SH-SY5Y (cell line): Measurements from ENCODE around the gene RETN.

ENCODE experiments used
- GATA2 ChIP-seq: IDR thresholded peaks from 2 replicates; pipeline ENCODE4 v1.6.1; 2011; ENCODE audit warnings: mild to moderate bottlenecking, low read depth, low read length
- GATA3 ChIP-seq: IDR thresholded peaks from 2 replicates; pipeline ENCODE4 v1.6.1; 2011; ENCODE audit warnings: low read depth, mild to moderate bottlenecking, low read length, moderate library complexity

RETN gene

GRCh38 chr19:7681340-7682174 lies 12.7 kb downstream of the RETN start:
- TF ChIP-seq GATA2 (no peak), GATA3 (no peak)

- no peak for TF ChIP-seq GATA3
- TF ChIP-seq GATA2 = no peak
These were observed 13.5 kb downstream of the RETN start for GRCh38 chr19:7682175-7682855.

GRCh38 chr19:7685546-7686445 lies 16.9 kb downstream of the RETN start:
- TF ChIP-seq GATA3 = no peak
- no peak for TF ChIP-seq GATA2

- TF ChIP-seq GATA2 = no peak
- TF ChIP-seq GATA3 = no peak
These were observed 18.3 kb downstream of the RETN start for GRCh38 chr19:7687177-7687576.

GRCh38 chr19:7689165-7689564 lies 20.3 kb downstream of the RETN start:
- no peak for TF ChIP-seq GATA2
- no peak for TF ChIP-seq GATA3

- TF ChIP-seq GATA2 = no peak
- no peak for TF ChIP-seq GATA3
These were observed 22.0 kb downstream of the RETN start for GRCh38 chr19:7690779-7691258.

GRCh38 chr19:7691497-7691896 lies 22.6 kb downstream of the RETN start:
- TF ChIP-seq GATA2 (no peak), GATA3 (no peak)

- TF ChIP-seq GATA2 (no peak), GATA3 (no peak)
These were observed 23.7 kb downstream of the RETN start for GRCh38 chr19:7692417-7693088.

- TF ChIP-seq GATA3 = no peak
- TF ChIP-seq GATA2 = no peak
These were observed 25.6 kb downstream of the RETN start for GRCh38 chr19:7694499-7694898.

- TF ChIP-seq GATA2 = no peak
- no peak for TF ChIP-seq GATA3
These were observed 29.0 kb downstream of the RETN start for GRCh38 chr19:7697721-7698287.

GRCh38 chr19:7698583-7698982 lies 29.7 kb downstream of the RETN start:
- TF ChIP-seq GATA3 = no peak
- TF ChIP-seq GATA2 = no peak

- TF ChIP-seq GATA2 = no peak
- no peak for TF ChIP-seq GATA3
These were observed 30.2 kb downstream of the RETN start for GRCh38 chr19:7699003-7699402.

- TF ChIP-seq GATA3 = no peak
- TF ChIP-seq GATA2 = no peak
These were observed 30.9 kb downstream of the RETN start for GRCh38 chr19:7699417-7700401.
